Spleen (tissue), 7 donors: ENCODE measurements around the gene ALS2.

Source experiments
- CTCF ChIP-seq, 11 experiments: fragments of 200-600 bp in 7 of 11; fragments of 450-650 bp in 4 of 11; sonication (generic) in 4 of 11; IDR thresholded peaks in 8 of 11; conservative IDR thresholded peaks in 3 of 11; 1 replicate in 7 of 11; 2 replicates in 4 of 11; pipeline versions ENCODE4 v1.4.0 to v1.8.0; 2016 to 2021; ENCODE audit warnings: antibody characterized with exemption in 11 of 11, inconsistent platforms in 4 of 11, mild to moderate bottlenecking in 1 of 11
- POLR2AphosphoS5 ChIP-seq, 3 donors: sonication (generic); formaldehyde crosslinking; IDR thresholded peaks; one replicate each; pipeline ENCODE4 v1.5.1; 2017; ENCODE audit warnings: antibody characterized with exemption in 3 of 3
- donor health status: DM: no; HTN: no; CAD: no; lungs with moderate emphysema.
- donor health status: DM: no; HTN: no; CAD: no.
- donor health status: DM: no; HTN: no; CAD: no.

- TF ChIP-seq CTCF (IDR thresholded peaks at IDR 0.05 in 8 of 11, conservative IDR thresholded peaks at IDR 0.05 in 3 of 11) = no peak
- TF ChIP-seq POLR2AphosphoS5 (IDR thresholded peaks at IDR 0.05) = no peak
Measured at GRCh38 chr2:201715459-201715858, 65.3 kb downstream of the ALS2 start.
